ENCODE data around the gene SULT2B1.
"Not testable (repeated sequence)": the region's sequence is repeated elsewhere in the genome, so short reads cannot be mapped to it uniquely, and the experiment has no call there.

Gene SULT2B1

DNA sequence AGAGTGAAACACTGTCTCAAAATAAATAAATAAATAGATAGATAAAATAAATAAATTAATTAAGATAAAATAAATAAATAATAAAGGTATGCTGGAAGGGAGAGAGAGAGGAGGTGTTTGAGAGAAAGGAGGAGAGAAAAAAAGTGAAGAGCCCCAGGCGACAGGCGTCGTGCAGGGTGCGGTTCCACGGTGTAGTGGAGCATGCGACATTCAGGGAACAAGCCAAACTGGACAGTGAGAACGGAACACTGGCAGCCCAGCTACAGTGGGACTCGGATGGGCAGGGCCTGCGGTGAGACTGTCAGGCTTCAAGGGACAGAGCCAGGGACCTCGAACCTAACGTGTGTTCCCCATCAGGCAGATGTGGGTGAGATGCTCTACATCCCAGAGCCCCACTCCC is 9.4 kb downstream of the SULT2B1 start:
- DNase-seq: no peak

DNA sequence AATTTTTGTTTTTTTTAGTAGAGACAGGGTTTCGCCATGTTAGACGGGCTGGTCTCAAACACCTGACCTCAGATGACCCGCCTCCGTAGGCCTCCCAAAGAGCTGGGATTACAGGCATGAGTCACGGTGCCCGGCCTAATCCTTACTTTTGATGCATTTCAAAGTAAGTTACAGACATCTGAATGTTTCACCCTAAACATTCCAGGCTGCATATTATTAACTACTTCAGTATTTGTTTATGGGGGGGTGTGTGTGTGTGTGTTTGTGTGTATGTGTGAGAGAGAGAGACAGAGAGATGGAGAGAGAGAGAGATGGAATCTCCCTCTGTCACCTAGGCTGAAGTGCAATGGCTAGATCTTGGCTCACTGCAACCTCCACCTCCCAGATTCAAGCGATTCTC is 13.1 kb downstream of the SULT2B1 start:
- DNase-seq: no peak

DNA sequence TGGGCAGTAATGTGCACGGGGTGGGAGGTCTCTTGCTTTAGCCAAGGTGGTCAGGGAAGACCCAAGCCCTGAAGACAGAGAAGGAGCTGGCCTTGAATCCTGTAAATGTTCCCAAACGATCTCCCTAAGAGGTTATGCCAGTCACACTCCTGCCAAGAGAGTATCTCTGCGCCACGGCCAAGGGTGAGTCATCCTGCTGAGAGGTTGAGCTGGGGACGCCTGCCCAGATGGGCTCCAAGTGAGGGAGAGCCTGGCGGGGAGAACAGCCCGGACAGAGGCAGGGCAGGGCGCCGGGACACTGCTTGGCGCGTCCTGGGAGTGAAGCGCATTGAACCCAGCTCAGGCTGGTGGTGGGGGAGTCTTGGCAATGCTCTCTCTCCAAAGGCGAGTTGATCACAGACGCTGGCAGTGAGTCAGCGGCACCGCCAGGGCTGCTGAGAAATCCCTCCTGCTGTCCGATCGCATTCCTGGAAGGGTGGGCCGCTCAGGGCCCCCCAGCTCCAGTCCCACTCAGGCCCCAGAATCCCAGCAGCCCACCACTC is 16.4 kb downstream of the SULT2B1 start:
- DNase-seq: no peak

GRCh38 chr19:48569814-48570213 is 17.8 kb downstream of the SULT2B1 start:
- no peak for DNase-seq

GRCh38 chr19:48571378-48572162 is 19.6 kb downstream of the SULT2B1 start:
- DNase-seq: no peak

- no peak for DNase-seq
Measured at GRCh38 chr19:48573163-48573505, 21.2 kb downstream of the SULT2B1 start.

- DNase-seq: no peak
Measured at GRCh38 chr19:48575931-48576622, 24.1 kb downstream of the SULT2B1 start.

DNA sequence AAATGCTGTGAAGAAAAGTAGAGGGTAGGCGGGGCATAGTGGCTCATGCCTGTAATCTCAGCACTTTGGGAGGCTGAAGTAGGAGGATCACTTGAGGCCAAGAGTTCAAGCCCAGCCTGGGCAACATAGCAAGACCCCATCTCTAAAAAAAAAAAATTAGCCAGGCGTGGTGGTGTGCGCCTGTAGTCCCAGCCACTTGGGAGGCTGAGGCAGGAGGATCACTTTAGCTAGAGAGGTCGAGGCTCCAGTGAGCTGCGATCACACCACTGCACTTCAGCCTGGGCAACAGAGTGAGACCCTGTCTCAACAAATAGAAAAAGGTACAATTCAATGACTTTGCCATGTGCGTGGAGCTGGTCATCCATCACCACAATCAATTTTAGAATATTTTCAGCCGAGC is 25.9 kb downstream of the SULT2B1 start:
- not testable (repeated sequence) for DNase-seq

GRCh38 chr19:48578891-48579290 is 26.9 kb downstream of the SULT2B1 start:
- DNase-seq: no peak

DNA sequence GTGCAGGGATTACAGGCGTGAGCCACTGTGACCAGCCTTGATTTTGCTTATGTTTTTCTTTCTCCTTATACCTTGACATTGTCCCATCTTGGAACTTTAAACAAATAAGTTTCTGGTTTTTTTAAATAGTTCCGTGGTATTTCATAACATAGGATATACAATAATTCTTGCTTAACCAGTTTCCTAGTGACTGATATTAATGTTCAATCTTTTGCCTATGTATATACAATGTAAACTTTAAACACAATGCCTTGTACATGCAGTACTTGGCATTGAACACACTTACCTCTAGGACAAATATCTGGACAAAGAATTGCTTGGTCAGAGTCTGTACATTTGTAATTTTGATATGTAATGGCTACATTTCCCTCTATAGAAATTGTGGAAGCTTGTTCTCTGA is 30.2 kb downstream of the SULT2B1 start:
- DNase-seq: no peak

GRCh38 chr19:48587387-48587786 is 35.4 kb downstream of the SULT2B1 start:
- DNase-seq: no peak

DNA sequence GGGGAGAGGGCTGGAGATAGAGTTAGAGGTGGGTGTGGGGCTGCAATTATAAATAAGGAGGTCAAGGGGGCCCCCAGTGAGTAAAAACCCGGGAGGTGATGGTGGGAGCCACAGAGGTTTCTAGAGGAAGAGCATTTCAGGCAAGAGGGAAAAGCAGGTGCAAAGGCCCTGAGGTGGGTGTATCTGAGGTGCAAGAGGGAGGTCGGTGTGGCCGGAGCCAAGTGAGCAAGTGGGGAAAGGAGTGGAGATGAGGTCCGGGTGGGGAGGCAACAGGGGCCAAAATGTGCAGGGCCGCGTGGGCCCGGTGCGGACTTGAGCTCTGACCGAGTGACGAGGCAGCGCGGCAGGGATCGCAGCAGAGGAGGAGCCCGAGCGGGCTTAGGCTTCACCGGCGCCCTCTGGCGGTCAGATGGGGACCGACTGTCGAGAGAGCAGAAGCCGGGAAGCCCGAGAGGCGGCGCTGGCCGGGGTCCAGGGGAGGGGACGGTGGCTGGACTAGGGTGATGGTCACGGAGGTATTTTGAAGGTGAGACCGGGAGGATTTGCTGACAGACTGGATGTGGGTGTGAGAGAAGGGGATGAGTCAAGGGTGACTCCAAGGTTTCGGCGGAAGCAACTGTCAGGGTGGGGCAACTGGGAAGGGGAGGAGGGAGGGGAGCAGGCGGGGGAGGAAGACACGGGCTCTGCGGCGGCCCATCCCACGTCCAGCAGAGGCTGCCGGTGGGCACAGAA is 36.9 kb downstream of the SULT2B1 start:
- DNase-seq: peak; percentile 83

DNA sequence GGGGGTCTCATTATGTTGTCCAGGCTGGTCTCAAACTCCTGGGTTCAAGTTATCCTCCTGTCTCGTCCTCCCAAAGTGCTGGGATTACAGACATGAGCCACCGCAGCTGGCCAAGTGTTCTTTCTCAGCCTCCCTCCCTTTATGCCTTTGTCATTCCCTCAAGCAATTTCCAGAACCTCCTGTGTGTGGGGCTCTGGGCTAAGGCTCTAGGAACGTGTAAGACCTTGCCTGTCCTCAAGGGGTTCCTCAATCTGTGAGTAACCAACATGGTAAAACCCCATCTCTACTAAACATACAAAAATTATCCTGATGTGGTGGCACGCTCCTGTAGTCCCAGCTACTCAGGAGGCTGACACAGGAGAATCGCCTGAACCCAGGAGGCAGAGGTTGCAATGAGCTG is 39.0 kb downstream of the SULT2B1 start:
- no peak for DNase-seq

DNA sequence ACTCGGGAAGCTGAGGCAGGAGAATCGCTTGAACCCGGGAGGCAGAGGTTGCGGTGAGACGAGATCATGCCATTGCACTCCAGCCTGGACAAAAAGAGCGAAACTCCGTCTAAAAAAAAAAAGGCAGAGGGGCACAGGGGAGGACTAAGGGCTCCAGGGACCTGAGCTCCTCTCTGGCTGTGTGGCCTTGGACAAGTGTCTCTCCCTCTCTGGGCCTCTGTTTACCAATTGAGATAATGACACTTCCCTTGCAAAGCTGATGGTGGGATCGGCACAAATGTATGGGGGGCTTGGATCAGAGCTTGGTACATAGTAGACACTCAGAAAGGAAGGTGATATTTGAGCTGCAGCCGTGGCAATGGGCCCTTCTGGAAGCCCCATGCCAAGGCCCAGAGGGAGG is 43.2 kb downstream of the SULT2B1 start:
- no peak for DNase-seq

DNA sequence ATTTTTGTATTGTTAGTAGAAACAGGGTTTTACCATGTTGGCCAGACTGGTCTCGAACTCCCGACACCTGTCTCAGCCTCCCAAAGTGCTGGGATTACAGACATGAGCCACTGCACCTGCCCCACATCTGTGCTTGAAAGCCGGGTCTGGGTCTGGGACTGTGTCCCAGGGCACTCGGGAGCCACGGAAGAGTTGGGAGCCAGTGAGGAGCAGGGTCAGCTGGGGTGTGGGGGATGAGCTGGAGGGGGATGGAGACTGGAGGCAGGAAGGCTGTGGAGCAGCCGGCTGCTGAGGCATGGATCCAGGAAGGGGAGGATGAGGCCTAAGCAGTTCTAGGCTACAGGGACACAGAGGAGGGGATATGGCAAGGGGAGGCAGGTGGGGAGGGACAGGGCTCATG is 43.9 kb downstream of the SULT2B1 start:
- DNase-seq: no peak

GRCh38 chr19:48596237-48596636 is 44.3 kb downstream of the SULT2B1 start:
- no peak for DNase-seq

DNA sequence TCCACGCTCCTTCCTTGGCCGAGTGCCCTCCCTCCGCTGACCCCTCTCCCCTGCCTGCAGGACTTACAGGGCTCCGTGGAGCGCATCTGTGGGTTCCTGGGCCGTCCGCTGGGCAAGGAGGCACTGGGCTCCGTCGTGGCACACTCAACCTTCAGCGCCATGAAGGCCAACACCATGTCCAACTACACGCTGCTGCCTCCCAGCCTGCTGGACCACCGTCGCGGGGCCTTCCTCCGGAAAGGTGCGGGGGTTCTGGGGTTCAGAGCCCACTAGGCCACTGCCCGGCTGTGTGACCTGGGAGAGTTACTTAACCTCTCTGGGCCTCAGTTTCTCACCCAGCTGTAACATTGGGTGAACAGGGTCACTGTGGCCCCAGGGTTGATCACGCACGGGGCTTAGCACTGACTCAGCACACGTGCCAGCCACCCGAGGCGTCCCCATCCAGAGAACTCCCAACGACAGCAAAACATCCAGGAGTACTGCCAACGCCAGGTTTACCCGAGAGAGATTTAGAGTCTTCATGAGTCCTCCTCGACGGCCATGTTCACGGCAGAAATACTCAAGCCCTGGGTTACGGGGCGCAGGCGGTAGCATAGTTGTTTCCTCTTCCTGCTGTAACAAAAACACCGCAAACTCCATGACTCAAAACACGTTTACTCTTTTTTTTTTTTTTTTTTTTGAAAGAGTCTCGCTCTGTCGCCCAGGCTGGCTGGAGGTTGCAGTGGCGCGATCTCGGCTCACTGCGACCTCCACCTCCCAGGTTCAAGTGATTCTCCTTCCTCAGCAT is 44.9 kb downstream of the SULT2B1 start:
- DNase-seq: no peak

GRCh38 chr19:48598996-48599700 is 47.2 kb downstream of the SULT2B1 start:
- DNase-seq: no peak

DNA sequence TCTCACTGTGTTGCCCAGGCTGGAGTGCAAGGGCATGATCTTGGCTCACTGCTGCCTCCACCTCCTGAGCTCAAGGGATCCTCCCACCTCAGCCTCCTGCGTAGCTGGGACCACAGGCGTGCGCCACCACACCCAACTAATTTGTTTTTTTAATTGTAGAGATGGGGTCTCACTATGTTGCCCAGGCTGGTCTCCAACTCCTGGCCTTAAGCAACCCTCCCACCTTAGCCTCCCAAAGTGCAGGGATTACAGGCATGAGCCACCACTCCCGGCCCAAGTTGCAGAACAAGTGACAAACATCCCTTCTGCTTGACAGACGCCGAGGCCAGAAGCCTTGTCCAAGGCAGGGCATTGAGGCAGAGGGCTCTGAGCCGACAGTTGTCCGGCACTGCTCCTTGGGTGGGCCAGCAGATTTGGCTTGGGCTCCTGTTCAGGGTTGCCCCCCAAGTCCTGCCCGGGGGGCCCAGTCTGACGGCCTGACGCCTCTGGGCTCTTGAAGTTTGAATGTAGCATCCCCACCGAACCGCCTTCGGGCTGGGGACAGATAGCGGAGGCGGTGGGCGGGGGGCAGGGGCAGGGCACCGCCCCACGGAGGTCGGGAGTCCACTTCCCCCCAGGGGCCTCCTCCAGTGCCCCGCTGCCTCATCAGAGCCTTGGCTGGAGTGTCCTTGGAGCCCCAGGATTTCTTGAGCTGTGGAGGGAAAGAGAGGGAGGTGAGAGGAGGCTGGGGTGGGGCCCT is 48.9 kb downstream of the SULT2B1 start:
- DNase-seq: no peak

GRCh38 chr19:48603001-48603400 is 51.0 kb downstream of the SULT2B1 start:
- DNase-seq: no peak

DNA sequence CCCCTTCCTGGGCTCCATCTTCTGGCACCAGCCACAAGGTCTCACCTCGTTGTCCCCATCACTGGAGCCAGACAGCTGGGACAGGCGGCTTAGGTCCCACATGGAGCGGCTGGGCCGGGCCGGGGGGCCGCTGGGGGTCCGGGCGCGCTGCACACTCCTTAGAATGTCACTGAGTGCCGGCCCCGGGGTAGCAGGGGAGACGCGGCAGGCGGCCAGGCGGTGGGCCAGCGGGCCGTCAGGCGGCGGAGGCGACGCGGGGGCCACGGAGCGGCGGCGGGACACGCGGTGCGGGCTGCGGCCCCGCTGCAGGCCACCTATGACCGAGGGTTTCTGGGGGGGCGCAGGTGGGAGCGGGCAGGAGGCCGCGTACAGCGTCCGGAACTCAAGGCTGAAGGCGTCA is 51.5 kb downstream of the SULT2B1 start:
- DNase-seq: no peak

DNA sequence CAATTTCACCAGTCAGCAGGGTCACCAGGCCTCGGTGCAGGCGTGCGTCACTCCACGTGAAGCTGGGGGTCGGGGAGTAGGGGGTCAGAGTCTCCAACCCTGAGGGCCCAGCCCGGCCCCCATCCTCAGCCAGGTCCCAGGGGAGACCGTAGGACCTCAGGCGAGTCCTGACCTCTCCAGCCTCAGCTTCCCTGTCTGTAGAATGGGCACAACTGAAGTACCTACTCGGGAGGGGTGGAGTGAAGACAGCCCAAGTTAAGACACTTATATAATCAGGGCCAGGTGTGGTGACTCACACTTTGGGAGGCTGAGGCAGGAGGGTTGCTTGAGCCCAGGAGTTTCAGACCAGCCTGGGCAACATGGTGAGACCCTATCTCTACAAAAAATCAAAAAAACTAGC is 51.9 kb downstream of the SULT2B1 start:
- no peak for DNase-seq
